ENCODE measurements around the gene UBR3. TPM values are rescaled to one million over a fixed set of nuclear protein-coding genes. Genes with fewer than 3 reads are reported as not detected.
"Not testable (repeated sequence)": the region's sequence is repeated elsewhere in the genome, so short reads cannot be mapped to it uniquely, and the experiment has no call there.

The UBR3 gene
- polyA plus RNA-seq, 4 donors: 8.1 to 21.6 (median 10.1) TPM

GRCh38 chr2:169853041-169853668 is 25.9 kb downstream of the UBR3 start:
- no peak for FAIRE-seq
- Histone ChIP-seq H3K9me3 (ENCODE audit: control insufficient read depth in 2 of 2, insufficient read depth in 1 of 2, low read depth in 1 of 2, low read length in 1 of 2) (peaks cover 0 to 14% of the 10 kb centered on the region in 2 donors), H3K36me3 (ENCODE audit: control insufficient read depth in 3 of 3, insufficient read depth in 2 of 3, low read depth in 1 of 3, low read length in 3 of 3) (peaks cover 0 to 12% (median 0%) of the 10 kb centered on the region in 3 donors), H3K27me3 (ENCODE audit: control insufficient read depth in 3 of 3, insufficient read depth in 3 of 3, low read length in 3 of 3) (no peaks in the 10 kb centered on the region), H3K4me3 (ENCODE audit: low read depth in 1 of 3, low read length in 3 of 3) (no peak overlapping the region), H3K4me1 (ENCODE audit: control insufficient read depth in 3 of 3, insufficient read depth in 2 of 3, low read depth in 1 of 3, low read length in 2 of 3) (no peaks in the 10 kb centered on the region), H3K27ac (ENCODE audit: low read depth in 1 of 3, low read length in 2 of 3) (no peak overlapping the region)
- 75 to 87% (median 87%) methylated on average over 4 of the region's 4 CpGs for WGBS, 3 donors
- no peak for DNase-seq

GRCh38 chr2:169855281-169856258 is 28.3 kb downstream of the UBR3 start:
- not testable (repeated sequence) for H3K27ac ChIP-seq (ENCODE audit: low read depth in 1 of 3, low read length in 2 of 3); H3K9me3 ChIP-seq (ENCODE audit: control insufficient read depth in 2 of 2, insufficient read depth in 1 of 2, low read depth in 1 of 2, low read length in 1 of 2); H3K27me3 ChIP-seq (ENCODE audit: control insufficient read depth in 3 of 3, insufficient read depth in 3 of 3, low read length in 3 of 3); DNase-seq; H3K4me3 ChIP-seq (ENCODE audit: low read depth in 1 of 3, low read length in 3 of 3); H3K36me3 ChIP-seq (ENCODE audit: control insufficient read depth in 3 of 3, insufficient read depth in 2 of 3, low read depth in 1 of 3, low read length in 3 of 3); H3K4me1 ChIP-seq (ENCODE audit: control insufficient read depth in 3 of 3, insufficient read depth in 2 of 3, low read depth in 1 of 3, low read length in 2 of 3); FAIRE-seq
- WGBS, 3 donors: 92 to 95% (median 93%) methylated on average over 15 to 40 of the region's 42 CpGs

DNA sequence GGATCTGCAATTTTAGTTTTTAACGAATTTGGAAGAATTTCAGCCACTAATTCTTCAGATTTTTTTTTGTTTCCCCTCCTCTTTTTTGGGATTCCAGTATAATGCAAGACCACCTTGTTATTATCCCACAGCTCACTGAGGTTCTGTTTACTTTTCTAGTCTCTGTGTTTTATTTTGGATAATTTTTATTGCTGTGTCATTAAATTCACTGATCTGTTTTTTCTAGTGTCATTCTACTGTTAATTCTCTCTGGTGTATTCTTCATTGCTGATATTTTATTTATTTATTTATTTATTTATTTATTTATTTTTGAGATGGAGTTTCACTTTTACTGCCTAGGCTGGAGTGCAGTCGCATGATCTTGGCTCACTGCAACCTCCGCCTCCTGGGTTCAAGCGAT is 32.2 kb downstream of the UBR3 start:
- H3K4me1 ChIP-seq (ENCODE audit: control insufficient read depth in 3 of 3, insufficient read depth in 2 of 3, low read depth in 1 of 3, low read length in 2 of 3): no peaks in the 10 kb centered on the region
- peaks cover 0 to 5% of the 10 kb centered on the region in 2 donors for H3K9me3 ChIP-seq (ENCODE audit: control insufficient read depth in 2 of 2, insufficient read depth in 1 of 2, low read depth in 1 of 2, low read length in 1 of 2)
- FAIRE-seq: no peak
- H3K27me3 ChIP-seq (ENCODE audit: control insufficient read depth in 3 of 3, insufficient read depth in 3 of 3, low read length in 3 of 3): no peaks in the 10 kb centered on the region
- no peak overlapping the region for H3K4me3 ChIP-seq (ENCODE audit: low read depth in 1 of 3, low read length in 3 of 3)
- DNase-seq: no peak
- H3K36me3 ChIP-seq (ENCODE audit: control insufficient read depth in 3 of 3, insufficient read depth in 2 of 3, low read depth in 1 of 3, low read length in 3 of 3): peaks cover 0 to 10% (median 5%) of the 10 kb centered on the region in 3 donors
- 95 to 98% (median 97%) methylated on average over 4 of the region's 4 CpGs for WGBS, 3 donors
- H3K27ac ChIP-seq (ENCODE audit: low read depth in 1 of 3, low read length in 2 of 3): no peak overlapping the region

DNA sequence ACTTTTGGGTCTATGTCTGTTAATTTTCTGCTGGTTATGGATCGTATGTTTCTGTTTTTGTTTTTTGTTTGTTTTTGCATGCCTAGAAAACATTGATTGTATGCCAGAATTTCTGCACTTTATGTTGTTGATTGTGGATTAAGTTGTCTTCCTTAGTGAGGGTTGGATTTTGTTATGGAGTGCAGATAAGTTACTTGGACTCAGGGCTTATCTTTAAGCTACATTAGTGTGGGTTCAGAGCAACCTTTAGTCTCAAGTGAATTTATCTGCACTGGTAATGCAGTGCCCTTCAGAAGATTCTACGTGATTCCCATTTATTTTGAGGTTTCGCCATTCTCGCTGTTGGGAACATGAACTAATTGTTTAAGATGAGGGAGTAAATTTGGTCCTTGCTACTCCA is 32.9 kb downstream of the UBR3 start:
- Histone ChIP-seq H3K9me3 (ENCODE audit: control insufficient read depth in 2 of 2, insufficient read depth in 1 of 2, low read depth in 1 of 2, low read length in 1 of 2) (peaks cover 0 to 5% of the 10 kb centered on the region in 2 donors), H3K4me3 (ENCODE audit: low read depth in 1 of 3, low read length in 3 of 3) (no peak overlapping the region), H3K27ac (ENCODE audit: low read depth in 1 of 3, low read length in 2 of 3) (no peak overlapping the region), H3K27me3 (ENCODE audit: control insufficient read depth in 3 of 3, insufficient read depth in 3 of 3, low read length in 3 of 3) (no peaks in the 10 kb centered on the region), H3K4me1 (ENCODE audit: control insufficient read depth in 3 of 3, insufficient read depth in 2 of 3, low read depth in 1 of 3, low read length in 2 of 3) (no peaks in the 10 kb centered on the region), H3K36me3 (ENCODE audit: control insufficient read depth in 3 of 3, insufficient read depth in 2 of 3, low read depth in 1 of 3, low read length in 3 of 3) (peaks cover 0 to 10% (median 5%) of the 10 kb centered on the region in 3 donors)
- 91 to 97% (median 94%) methylated on average over 4 of the region's 4 CpGs for WGBS, 3 donors
- DNase-seq (no peak), FAIRE-seq (no peak)

GRCh38 chr2:169862816-169863215 is 35.6 kb downstream of the UBR3 start:
- 91 to 95% (median 93%) methylated on average over 2 of the region's 2 CpGs for WGBS, 3 donors
- FAIRE-seq (no peak), DNase-seq (no peak)
- Histone ChIP-seq H3K36me3 (ENCODE audit: control insufficient read depth in 3 of 3, insufficient read depth in 2 of 3, low read depth in 1 of 3, low read length in 3 of 3) (peaks cover 0 to 7% (median 5%) of the 10 kb centered on the region in 3 donors), H3K4me3 (ENCODE audit: low read depth in 1 of 3, low read length in 3 of 3) (no peak overlapping the region), H3K27me3 (ENCODE audit: control insufficient read depth in 3 of 3, insufficient read depth in 3 of 3, low read length in 3 of 3) (no peaks in the 10 kb centered on the region), H3K4me1 (ENCODE audit: control insufficient read depth in 3 of 3, insufficient read depth in 2 of 3, low read depth in 1 of 3, low read length in 2 of 3) (no peaks in the 10 kb centered on the region), H3K27ac (ENCODE audit: low read depth in 1 of 3, low read length in 2 of 3) (no peak overlapping the region), H3K9me3 (ENCODE audit: control insufficient read depth in 2 of 2, insufficient read depth in 1 of 2, low read depth in 1 of 2, low read length in 1 of 2) (peaks cover 0 to 2% of the 10 kb centered on the region in 2 donors)

GRCh38 chr2:169865492-169865891 is 38.2 kb downstream of the UBR3 start:
- Histone ChIP-seq H3K27ac (ENCODE audit: low read depth in 1 of 3, low read length in 2 of 3) (no peak overlapping the region), H3K4me1 (ENCODE audit: control insufficient read depth in 3 of 3, insufficient read depth in 2 of 3, low read depth in 1 of 3, low read length in 2 of 3) (no peaks in the 10 kb centered on the region), H3K9me3 (ENCODE audit: control insufficient read depth in 2 of 2, insufficient read depth in 1 of 2, low read depth in 1 of 2, low read length in 1 of 2) (no peaks in the 10 kb centered on the region), H3K27me3 (ENCODE audit: control insufficient read depth in 3 of 3, insufficient read depth in 3 of 3, low read length in 3 of 3) (no peaks in the 10 kb centered on the region), H3K4me3 (ENCODE audit: low read depth in 1 of 3, low read length in 3 of 3) (no peak overlapping the region), H3K36me3 (ENCODE audit: control insufficient read depth in 3 of 3, insufficient read depth in 2 of 3, low read depth in 1 of 3, low read length in 3 of 3) (peaks cover 0 to 5% (median 5%) of the 10 kb centered on the region in 3 donors)
- FAIRE-seq (no peak), DNase-seq (no peak)
- WGBS, 3 donors: 87 to 89% (median 88%) methylated on average over 2 of the region's 2 CpGs

DNA sequence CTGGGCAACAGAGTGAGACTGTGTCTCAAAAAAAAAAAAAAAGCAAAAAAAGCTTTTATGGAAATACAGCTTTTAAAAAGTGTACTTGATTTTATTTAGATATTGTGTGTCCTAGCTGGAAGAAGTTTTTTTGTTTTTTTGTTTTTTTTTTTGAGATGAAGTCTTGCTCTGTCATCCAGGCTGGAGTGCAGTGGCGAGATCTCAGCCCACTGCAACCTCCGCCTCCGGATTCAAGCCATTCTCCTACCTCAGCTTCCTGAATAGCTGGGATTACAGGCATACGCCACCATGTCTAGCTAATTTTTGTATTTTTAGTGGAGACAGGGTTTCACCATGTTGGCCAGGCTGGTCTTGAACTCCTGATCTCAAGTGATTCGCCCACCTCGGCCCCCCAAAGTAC is 39.0 kb downstream of the UBR3 start:
- not testable (repeated sequence) for H3K36me3 ChIP-seq (ENCODE audit: control insufficient read depth in 3 of 3, insufficient read depth in 2 of 3, low read depth in 1 of 3, low read length in 3 of 3); H3K27me3 ChIP-seq (ENCODE audit: control insufficient read depth in 3 of 3, insufficient read depth in 3 of 3, low read length in 3 of 3); H3K27ac ChIP-seq (ENCODE audit: low read depth in 1 of 3, low read length in 2 of 3); FAIRE-seq; H3K9me3 ChIP-seq (ENCODE audit: control insufficient read depth in 2 of 2, insufficient read depth in 1 of 2, low read depth in 1 of 2, low read length in 1 of 2); H3K4me3 ChIP-seq (ENCODE audit: low read depth in 1 of 3, low read length in 3 of 3); H3K4me1 ChIP-seq (ENCODE audit: control insufficient read depth in 3 of 3, insufficient read depth in 2 of 3, low read depth in 1 of 3, low read length in 2 of 3); DNase-seq
- 96 to 98% (median 97%) methylated on average over 6 of the region's 6 CpGs for WGBS, 3 donors

DNA sequence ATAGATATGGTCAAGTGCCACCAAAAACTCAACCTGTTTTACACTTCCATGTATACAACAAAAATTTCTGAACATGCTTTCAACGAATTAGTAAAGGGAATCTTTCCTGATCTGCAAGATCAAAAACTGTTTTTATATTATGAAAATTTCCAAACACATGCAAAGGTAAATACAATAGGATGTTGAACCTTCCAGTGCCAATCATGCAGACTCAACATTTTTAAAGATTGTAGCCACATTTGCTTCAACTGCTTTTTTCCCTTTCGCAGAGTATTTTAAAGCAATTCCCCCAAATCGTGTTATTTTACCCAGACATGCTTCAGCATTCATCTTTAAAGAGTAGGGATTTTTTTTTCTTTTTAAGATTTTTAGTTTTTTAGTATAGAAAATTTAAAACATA is 40.3 kb downstream of the UBR3 start:
- Histone ChIP-seq H3K36me3 (ENCODE audit: control insufficient read depth in 3 of 3, insufficient read depth in 2 of 3, low read depth in 1 of 3, low read length in 3 of 3) (no peaks in the 10 kb centered on the region), H3K27me3 (ENCODE audit: control insufficient read depth in 3 of 3, insufficient read depth in 3 of 3, low read length in 3 of 3) (no peaks in the 10 kb centered on the region), H3K27ac (ENCODE audit: low read depth in 1 of 3, low read length in 2 of 3) (no peak overlapping the region), H3K4me1 (ENCODE audit: control insufficient read depth in 3 of 3, insufficient read depth in 2 of 3, low read depth in 1 of 3, low read length in 2 of 3) (no peaks in the 10 kb centered on the region), H3K4me3 (ENCODE audit: low read depth in 1 of 3, low read length in 3 of 3) (no peak overlapping the region), H3K9me3 (ENCODE audit: control insufficient read depth in 2 of 2, insufficient read depth in 1 of 2, low read depth in 1 of 2, low read length in 1 of 2) (no peaks in the 10 kb centered on the region)
- FAIRE-seq (no peak), DNase-seq (no peak)
- whole genome bisulfite sequencing, 3 donors: 90 to 93% (median 92%) methylated on average over 3 of the region's 3 CpGs
